NCI-H748 (cell line): ENCODE data around the gene FES.
"Not testable (repeated sequence)": the region's sequence is repeated elsewhere in the genome, so short reads cannot be mapped to it uniquely, and the experiment has no call there.

Source experiments
- DNase-seq: peaks from one replicate; lab custom pipeline; 2025; ENCODE audit not compliant: unreplicated experiment; lab: John Stamatoyannopoulos, UW

The FES gene

GRCh38 chr15:90860942-90861675 is 23.2 kb upstream of the FES start:
- DNase-seq: peak; percentile 94

GRCh38 chr15:90862487-90862886 is 21.8 kb upstream of the FES start:
- no peak for DNase-seq

- no peak for DNase-seq
Measured at GRCh38 chr15:90862964-90863778, 21.1 kb upstream of the FES start.

- no peak for DNase-seq
Measured at GRCh38 chr15:90863987-90864386, 20.3 kb upstream of the FES start.

- DNase-seq: no peak
Measured at GRCh38 chr15:90864507-90864906, 19.8 kb upstream of the FES start.

- no peak for DNase-seq
Measured at GRCh38 chr15:90865702-90866101, 18.6 kb upstream of the FES start.

GRCh38 chr15:90866161-90866715 is 18.1 kb upstream of the FES start:
- peak; percentile 42 for DNase-seq

GRCh38 chr15:90866800-90867199 is 17.5 kb upstream of the FES start:
- no peak for DNase-seq

GRCh38 chr15:90868261-90868689 is 16.0 kb upstream of the FES start, which contains the start of gene FURIN:
Gene FURIN (plus strand): TSS chr15:90868588. CDS start chr15:90875741, 7,153 bp downstream.
- peak; percentile 37 for DNase-seq

GRCh38 chr15:90869140-90869541 is 15.2 kb upstream of the FES start:
- DNase-seq: no peak

GRCh38 chr15:90869601-90870353 is 14.5 kb upstream of the FES start:
- DNase-seq: peak; percentile 14

- no peak for DNase-seq
Measured at GRCh38 chr15:90870354-90871138, 13.8 kb upstream of the FES start.

GRCh38 chr15:90871139-90871715 is 13.1 kb upstream of the FES start:
- DNase-seq: peak; percentile 31

- peak; percentile 31 for DNase-seq
Measured at GRCh38 chr15:90871716-90872485, 12.4 kb upstream of the FES start.

- no peak for DNase-seq
Measured at GRCh38 chr15:90872486-90873184, 11.7 kb upstream of the FES start.

GRCh38 chr15:90873488-90873997 is 10.8 kb upstream of the FES start:
- no peak for DNase-seq

- DNase-seq: peak; percentile 77
Measured at GRCh38 chr15:90873998-90874605, 10.2 kb upstream of the FES start.

- not testable (repeated sequence) for DNase-seq
Measured at GRCh38 chr15:90874986-90875385, 9.3 kb upstream of the FES start.
